Measurements from ENCODE around the gene BEX2. TPM values are rescaled to one million over a fixed set of nuclear protein-coding genes. Genes with fewer than 3 reads are reported as not detected.

Gene BEX2
- total RNA-seq, 1 experiment from 2014 or later, result 51.4 TPM

DNA sequence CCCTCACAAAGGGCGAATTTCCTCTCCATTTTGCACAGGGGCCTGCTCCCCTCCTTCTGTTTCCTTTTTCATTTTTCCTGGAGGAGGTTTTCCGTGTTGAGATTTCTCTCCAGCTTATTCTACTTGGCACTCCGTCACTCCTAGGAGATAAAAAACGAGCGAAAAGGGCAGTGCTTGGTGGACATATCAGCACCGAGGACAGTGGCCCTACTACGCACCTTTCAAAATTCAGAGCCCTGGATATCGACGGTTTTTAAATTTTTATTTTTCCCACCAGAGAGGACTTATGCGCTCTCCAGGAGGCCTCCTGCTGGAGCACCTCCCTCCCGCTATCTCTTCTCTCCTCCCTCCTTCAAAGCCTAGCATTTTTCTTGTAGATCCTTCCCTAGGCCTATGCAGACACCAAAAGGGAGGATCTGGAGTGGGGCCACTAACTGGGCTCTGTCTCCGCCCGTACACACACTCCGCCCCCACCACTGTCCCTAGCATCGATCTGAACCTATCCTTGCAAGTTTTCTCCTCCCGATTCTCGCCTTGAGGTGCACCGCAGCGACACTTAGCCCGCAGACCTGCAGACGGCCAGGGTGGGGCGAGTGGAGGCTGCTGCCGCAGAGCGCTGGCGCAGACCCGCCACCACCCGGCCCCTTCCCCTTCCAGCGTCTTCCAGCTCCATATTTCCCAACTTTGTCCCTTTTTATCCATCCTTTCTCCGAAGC lies 37.0 kb upstream of the BEX2 start:
- H3K27ac ChIP-seq (ENCODE audit: low read depth, low read length, poor library complexity, severe bottlenecking), result no peak overlapping the region
- no peaks in the 10 kb centered on the region for H3K9me3 ChIP-seq (ENCODE audit: low read depth, low read length, poor library complexity, severe bottlenecking)
- POLR2A ChIA-PET (ENCODE audit: low non-redundant PET), result no interaction called here
- CTCF ChIA-PET, result no interaction called here
- no peak for DNase-seq (ENCODE audit: low spot score)
- H3K27me3 ChIP-seq (replicated peaks; ENCODE audit: insufficient read depth, low read depth, low read length, poor library complexity), result no peaks in the 10 kb centered on the region
- H3K36me3 ChIP-seq (ENCODE audit: insufficient read depth, low read length, poor library complexity, severe bottlenecking), result no peaks in the 10 kb centered on the region
- H3K4me1 ChIP-seq (ENCODE audit: insufficient read depth, low read length, poor library complexity, severe bottlenecking), result no peaks in the 10 kb centered on the region
- no peak overlapping the region for H3K4me3 ChIP-seq (ENCODE audit: low read depth, low read length, poor library complexity, severe bottlenecking)
- intact Hi-C loops (cut with micrococcal nuclease; ENCODE audit: unreplicated experiment), result no loop called here
- no peak for TF ChIP-seq EZH2 (IDR thresholded peaks at IDR 0.05; ENCODE audit: borderline replicate concordance, low read depth, low read length, poor library complexity, severe bottlenecking)
- TF ChIP-seq, protein P1, sequence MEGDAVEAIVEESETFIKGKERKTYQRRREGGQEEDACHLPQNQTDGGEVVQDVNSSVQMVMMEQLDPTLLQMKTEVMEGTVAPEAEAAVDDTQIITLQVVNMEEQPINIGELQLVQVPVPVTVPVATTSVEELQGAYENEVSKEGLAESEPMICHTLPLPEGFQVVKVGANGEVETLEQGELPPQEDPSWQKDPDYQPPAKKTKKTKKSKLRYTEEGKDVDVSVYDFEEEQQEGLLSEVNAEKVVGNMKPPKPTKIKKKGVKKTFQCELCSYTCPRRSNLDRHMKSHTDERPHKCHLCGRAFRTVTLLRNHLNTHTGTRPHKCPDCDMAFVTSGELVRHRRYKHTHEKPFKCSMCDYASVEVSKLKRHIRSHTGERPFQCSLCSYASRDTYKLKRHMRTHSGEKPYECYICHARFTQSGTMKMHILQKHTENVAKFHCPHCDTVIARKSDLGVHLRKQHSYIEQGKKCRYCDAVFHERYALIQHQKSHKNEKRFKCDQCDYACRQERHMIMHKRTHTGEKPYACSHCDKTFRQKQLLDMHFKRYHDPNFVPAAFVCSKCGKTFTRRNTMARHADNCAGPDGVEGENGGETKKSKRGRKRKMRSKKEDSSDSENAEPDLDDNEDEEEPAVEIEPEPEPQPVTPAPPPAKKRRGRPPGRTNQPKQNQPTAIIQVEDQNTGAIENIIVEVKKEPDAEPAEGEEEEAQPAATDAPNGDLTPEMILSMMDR (conservative IDR thresholded peaks at IDR 0.05; ENCODE audit: low read depth, low read length), result no peak
- no TSS peak for BruUV-seq (replicated peaks)

DNA sequence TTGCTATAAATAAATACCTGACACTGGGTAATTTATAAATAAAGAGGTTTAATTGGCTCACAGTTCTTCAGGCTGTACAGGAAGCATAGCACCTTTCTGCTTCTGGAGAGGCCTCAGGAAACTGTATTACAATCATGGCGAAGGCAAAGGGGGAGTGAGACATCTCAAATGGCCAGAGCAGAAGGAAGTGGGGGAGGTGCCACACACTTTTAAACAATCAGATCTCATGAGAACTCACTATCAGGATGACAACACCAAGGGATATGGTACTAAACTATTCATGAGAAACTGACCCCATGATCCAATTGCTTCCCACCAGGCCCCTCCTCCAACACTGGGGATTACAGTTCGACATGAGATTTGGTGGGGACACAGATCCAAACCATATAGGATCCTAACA lies 33.8 kb upstream of the BEX2 start:
- Histone ChIP-seq H3K36me3 (ENCODE audit: insufficient read depth, low read length, poor library complexity, severe bottlenecking) (no peaks in the 10 kb centered on the region), H3K27me3 (replicated peaks; ENCODE audit: insufficient read depth, low read depth, low read length, poor library complexity) (no peaks in the 10 kb centered on the region), H3K4me1 (ENCODE audit: insufficient read depth, low read length, poor library complexity, severe bottlenecking) (no peaks in the 10 kb centered on the region), H3K4me3 (ENCODE audit: low read depth, low read length, poor library complexity, severe bottlenecking) (no peak overlapping the region), H3K9me3 (ENCODE audit: low read depth, low read length, poor library complexity, severe bottlenecking) (no peaks in the 10 kb centered on the region), H3K27ac (ENCODE audit: low read depth, low read length, poor library complexity, severe bottlenecking) (no peak overlapping the region)
- no TSS peak for BruUV-seq (replicated peaks)
- CTCF ChIA-PET, result no interaction called here
- no peak for DNase-seq (ENCODE audit: low spot score)
- no peak for TF ChIP-seq EZH2 (IDR thresholded peaks at IDR 0.05; ENCODE audit: borderline replicate concordance, low read depth, low read length, poor library complexity, severe bottlenecking)
- TF ChIP-seq, protein P1 (conservative IDR thresholded peaks at IDR 0.05; ENCODE audit: low read depth, low read length), result no peak
- POLR2A ChIA-PET (ENCODE audit: low non-redundant PET), result no interaction called here
- intact Hi-C loops (cut with micrococcal nuclease; ENCODE audit: unreplicated experiment), result no loop called here

DNA sequence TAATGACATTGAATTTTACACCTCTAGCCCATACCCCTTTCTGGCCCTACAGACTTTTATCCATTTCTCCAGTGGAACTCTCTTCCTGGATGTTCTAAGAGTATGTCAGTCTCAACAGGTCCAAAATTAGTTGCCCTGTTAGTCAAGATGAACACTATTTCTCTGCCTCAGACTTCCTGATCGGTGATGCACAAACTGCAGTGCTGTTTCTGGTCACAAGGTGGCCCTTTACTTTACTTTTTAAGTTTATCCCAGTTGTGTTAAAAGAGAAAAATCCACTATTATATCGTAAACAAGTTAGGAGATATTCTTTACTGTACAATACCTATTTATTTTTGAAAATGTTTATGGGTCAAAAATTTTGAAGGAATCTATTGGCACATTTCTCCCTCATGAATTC lies 32.3 kb upstream of the BEX2 start:
- Histone ChIP-seq H3K27me3 (replicated peaks; ENCODE audit: insufficient read depth, low read depth, low read length, poor library complexity) (no peaks in the 10 kb centered on the region), H3K27ac (ENCODE audit: low read depth, low read length, poor library complexity, severe bottlenecking) (no peak overlapping the region), H3K36me3 (ENCODE audit: insufficient read depth, low read length, poor library complexity, severe bottlenecking) (no peaks in the 10 kb centered on the region), H3K4me3 (ENCODE audit: low read depth, low read length, poor library complexity, severe bottlenecking) (no peak overlapping the region), H3K4me1 (ENCODE audit: insufficient read depth, low read length, poor library complexity, severe bottlenecking) (no peaks in the 10 kb centered on the region), H3K9me3 (ENCODE audit: low read depth, low read length, poor library complexity, severe bottlenecking) (no peaks in the 10 kb centered on the region)
- DNase-seq (ENCODE audit: low spot score), result peak; percentile 48
- no peak for TF ChIP-seq EZH2 (IDR thresholded peaks at IDR 0.05; ENCODE audit: borderline replicate concordance, low read depth, low read length, poor library complexity, severe bottlenecking)
- TF ChIP-seq, protein P1 (conservative IDR thresholded peaks at IDR 0.05; ENCODE audit: low read depth, low read length), result peak; percentile 81
- ChIA-PET CTCF (interaction anchor here (1.0 kb wide), 1 partner anchor 121 kb away, joined by 9 read pairs; no protein-coding TSS in a partner anchor), POLR2A (ENCODE audit: low non-redundant PET) (no interaction called here)
- no TSS peak for BruUV-seq (replicated peaks)
- intact Hi-C loops (cut with micrococcal nuclease; ENCODE audit: unreplicated experiment), result loop anchor here (1.0 kb wide), 1 partner anchor 121 kb away; no protein-coding TSS in a partner anchor
